GM15510 (cell line): Measurements from ENCODE around the gene PRKAG2.
A peak's percentile ranks its signal among the peaks of the same experiment; 100 is the strongest.

Source experiments
- POLR2A ChIP-seq: IDR thresholded peaks from 3 replicates; pipeline ENCODE4 v1.6.1; 2011; ENCODE audit warnings: borderline replicate concordance; ENCODE audit not compliant: insufficient read length; ENCODE audit errors: extremely low read depth

PRKAG2 gene

DNA sequence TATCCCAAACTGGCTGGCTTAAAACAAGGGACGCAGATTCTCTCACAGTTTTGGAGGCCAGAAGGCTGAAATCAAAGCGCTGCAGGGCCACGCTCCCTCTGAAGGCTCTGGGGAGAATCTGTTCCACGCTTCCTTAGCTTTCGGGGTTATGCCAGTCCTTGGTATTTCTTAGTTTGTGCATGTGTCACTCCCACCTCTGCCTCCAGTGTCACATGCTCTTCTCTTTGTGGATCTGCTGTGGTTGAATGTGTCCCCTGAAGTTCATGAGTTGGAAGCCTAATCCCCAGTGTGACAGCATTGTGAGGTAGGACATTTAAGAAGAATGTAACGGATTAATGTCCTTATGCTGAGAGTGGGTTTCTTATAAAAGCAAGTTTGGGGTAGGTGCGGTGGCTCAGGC is 327.8 kb downstream of the PRKAG2 start:
- no peak for TF ChIP-seq POLR2A

DNA sequence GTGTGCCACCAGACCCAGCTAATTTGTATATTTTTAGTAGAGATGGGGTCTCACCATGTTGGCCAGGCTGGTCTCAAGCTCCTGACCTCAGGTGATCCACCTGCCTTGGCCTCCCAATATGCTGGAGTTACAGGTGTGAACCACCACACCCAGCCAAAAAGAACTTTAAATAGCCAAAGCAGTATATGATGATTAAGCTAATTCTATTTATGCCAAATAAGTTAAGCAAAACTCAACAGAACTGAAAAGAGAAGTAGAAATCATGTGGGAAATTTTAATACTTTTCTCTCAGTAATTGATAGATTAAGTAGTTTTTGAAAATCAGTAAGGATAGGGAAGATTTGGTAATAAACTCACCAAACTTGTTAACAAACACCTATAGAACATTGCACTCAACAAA is 332.7 kb downstream of the PRKAG2 start:
- no peak for TF ChIP-seq POLR2A

DNA sequence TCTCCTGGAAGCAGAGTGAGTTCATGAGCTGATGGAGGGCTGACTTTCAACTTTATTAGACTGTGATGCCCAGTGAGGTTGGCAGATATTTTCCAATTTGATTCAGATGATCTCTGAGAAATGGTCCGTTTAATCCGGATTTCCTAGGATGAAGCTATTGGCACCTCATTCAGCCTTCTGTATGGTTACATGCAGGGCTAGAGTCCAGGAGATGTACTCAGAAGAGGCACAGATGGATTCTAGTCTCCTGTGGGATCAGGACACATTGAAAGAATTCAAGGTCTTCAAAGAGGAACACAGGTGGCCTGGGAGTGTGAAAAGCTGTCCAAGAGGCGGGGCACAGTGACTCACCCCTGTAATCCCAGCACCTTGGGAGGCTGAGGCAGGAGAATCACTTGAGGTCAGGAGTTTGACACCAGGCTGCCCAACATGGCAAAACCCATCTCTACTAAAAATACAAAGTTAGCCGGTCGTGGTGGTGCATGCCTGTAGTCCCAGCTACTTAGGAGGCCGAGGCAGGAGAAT is 334.2 kb downstream of the PRKAG2 start:
- no peak for TF ChIP-seq POLR2A

DNA sequence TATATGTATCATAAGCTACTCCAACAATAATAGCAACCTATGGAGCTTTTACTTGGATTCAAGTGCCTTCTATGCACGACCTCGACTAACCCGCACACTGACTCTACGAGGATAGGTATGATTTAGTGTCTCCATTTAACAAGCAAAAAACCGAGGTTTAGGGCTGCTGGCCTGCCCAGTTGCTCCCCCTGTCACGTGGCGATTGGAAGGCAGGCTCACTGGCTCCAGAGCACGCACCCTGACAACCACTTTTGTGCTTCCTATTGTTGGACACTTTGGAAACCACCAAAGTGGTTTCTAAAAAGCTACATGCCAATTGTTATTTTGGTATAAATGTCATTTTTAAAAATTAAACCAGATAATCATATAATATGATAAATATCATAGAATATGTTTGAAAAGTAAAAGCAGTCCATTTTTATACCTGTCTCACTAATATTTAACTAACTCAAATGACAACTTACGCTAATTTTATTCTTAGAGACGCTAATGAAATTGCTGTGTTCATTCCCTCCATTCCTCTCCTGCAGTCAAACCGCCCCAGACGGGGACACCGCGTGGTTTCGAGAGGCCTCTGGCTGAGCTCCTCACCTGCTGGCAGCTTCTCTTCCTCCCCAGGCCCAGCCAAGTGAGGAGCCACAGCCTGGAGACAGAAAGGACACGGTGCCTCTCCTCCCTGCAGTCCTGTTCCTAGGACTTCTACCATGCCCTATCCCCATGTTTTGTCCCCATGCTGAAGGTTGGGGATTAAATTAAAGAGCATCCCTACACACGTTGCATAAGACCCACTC is 335.0 kb downstream of the PRKAG2 start:
- no peak for TF ChIP-seq POLR2A

DNA sequence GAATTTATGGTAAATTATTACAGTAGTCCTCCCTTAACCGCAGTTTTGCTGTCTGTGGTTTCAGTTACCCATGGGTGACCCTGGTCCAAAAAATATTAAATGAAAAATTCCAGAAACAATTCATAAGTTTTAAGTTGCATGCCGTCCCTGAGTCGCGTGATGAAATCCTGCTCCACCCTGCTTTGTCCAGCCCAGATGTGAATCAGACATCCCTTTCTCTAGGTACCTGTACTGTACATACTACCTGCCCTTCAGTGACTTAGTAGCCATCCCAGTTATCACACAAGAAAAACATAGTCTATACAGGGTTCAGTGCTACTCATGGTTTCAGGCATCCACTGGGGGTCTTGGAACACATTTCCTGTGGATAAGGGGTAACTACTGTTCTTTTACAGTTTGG is 336.8 kb downstream of the PRKAG2 start:
- TF ChIP-seq POLR2A, result no peak

DNA sequence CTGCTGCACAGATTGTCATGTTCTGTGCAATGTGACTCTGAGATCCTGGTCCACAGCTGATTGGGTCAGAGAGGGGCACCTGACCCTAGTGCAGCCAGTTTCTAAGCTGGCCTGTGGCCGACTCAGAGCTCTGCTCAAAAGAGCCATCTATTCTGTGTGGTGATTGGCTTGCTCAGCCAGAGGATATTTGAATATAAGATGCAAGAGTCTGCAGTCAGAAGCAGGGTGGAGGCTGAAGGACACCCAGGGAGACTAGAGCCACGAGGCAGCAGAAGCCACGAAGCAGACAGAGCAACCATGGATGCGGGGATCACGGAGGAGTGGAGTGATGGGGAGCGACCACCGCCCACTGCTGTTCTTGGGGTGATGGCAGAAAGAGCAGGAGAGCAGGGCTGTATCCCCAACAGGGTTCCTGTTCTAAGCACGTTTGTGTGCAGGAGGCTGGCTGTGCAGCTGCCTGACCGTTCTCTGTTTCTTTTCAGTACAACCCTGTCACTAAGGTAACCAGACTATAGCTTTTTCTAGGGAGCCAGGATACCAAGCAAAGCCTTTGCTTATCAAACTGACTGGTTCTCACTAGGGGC is 337.7 kb downstream of the PRKAG2 start:
- TF ChIP-seq POLR2A, result no peak

DNA sequence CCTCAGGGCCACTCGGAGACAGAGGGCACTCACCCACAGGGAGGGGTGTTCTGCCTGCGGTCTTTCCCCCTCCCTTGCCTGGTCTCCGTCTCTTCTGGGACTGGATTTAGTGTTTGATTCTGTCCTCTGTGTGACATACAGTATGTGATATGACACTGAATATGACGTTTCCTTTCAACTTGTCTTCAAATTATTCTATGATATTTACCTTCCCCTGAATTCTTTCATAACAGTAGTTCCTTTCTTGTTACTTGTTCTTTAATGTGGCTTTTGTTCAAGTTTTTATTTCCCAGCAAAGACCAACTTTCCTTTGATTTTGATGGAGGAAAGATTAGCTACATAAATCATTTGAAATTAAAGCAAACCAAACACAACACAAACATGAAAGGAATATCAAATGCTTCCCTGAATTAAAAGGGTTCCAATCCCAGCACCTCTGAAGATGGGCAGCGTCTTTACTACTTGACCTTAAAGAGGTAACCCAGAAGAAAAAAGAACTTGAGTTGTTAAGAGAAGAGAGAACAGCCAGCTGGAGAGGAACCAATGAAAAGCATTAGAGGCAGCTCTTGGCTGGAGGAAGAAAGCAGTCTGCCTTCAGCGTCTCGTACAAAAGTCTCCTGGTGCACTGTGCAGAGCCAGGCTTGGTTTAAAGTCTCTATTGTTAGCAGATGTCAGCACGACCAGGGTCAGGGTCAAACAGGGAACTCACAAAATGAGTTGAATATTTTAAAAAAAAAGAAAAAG is 338.9 kb downstream of the PRKAG2 start:
- TF ChIP-seq POLR2A, result no peak

DNA sequence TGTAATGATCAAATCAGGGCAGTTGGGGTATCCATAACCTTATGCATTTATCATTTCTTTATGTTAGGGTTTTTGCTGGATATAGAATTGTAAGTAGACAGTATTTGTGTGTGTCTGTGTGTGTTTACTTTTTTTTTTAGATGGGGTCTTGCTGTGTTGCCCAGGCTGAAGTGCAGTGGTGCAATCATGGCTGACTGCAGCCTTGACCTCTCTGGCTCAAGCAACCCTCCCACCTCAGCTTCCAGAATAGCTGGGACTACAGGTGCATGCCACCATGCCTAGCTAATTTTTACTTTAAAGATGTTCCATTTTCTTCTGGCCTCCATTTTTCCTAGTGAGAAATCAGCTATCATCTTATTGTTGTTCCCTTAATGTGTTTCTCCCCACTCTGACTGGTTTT is 347.1 kb downstream of the PRKAG2 start:
- TF ChIP-seq POLR2A, result no peak

DNA sequence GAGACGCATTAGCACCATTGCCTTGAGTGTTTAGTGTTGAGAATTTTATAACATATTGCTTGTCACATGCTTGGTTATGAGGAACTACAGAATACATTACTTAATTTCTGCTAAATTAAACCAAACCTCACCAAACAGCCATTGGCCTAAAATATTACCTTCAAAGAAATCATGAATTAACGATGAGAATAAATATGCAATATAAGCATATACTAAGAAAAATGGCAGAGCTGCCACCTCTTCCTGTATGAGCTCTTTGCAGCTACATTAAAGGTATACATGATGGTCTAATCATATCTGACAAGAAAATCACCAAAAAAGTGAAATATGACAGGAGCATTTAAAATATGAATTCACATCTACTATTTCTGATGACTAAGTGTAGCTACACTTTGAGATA is 352.1 kb downstream of the PRKAG2 start:
- TF ChIP-seq POLR2A, result no peak

DNA sequence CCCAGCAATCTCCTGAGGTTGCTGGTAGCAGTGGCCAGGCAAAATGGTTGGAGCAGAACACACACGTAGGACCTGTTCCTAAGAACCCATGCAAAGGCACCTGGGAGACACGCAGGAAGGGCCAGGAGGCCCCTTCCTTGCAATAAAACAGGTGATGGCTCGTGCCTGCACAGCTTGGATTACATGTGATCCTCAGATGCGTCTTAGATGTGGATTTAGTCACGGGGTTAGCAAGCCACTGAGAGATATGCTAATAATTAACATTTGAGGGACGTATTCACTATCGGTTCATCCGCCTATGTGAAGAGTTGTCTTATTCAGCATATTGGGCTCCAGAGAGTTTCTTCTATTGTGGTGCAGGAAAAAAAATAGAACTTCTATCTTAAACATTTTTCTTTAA is 352.6 kb downstream of the PRKAG2 start:
- TF ChIP-seq POLR2A, result no peak

DNA sequence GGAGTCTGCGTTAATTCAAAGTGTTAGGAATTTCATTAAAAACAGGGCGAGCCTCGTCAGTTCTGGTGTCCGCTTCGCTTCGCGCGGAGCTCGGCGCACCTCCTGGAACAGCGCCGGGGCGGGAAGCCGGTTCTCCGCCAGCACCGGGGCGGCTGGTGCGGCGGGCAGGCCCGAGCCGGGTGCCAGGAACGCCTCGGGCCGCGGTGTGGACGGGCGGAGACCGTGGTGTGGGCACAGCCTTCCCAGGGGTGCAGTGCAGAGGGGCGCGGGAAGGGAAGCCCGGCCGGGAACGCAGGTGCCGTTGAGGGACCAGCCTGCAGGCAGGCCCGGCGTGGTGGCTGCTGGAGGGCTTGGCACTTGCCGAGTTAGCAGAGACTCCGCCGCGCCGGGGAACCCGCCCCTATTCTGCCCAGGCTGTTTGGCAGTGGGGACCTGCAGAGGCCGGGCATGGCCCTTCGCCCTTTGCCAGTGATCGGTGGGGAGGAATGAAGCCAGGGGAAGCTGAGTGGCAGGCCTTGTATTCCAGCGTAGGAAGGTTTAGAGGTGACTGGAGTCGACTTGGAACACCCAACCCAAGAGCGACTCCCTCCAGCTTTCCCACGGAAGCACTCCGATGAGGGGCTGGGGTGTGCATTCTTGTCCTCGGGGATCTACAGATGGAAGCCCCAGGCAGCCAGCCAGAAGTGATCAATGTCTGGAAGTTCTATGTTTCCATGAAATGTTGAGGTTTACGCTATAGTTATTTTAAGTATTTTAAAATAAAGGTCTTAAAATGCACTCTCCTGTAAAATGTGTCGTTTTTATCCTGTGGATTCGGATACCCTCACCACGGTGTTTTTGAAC is 356.3 kb downstream of the PRKAG2 start:
- no peak for TF ChIP-seq POLR2A

DNA sequence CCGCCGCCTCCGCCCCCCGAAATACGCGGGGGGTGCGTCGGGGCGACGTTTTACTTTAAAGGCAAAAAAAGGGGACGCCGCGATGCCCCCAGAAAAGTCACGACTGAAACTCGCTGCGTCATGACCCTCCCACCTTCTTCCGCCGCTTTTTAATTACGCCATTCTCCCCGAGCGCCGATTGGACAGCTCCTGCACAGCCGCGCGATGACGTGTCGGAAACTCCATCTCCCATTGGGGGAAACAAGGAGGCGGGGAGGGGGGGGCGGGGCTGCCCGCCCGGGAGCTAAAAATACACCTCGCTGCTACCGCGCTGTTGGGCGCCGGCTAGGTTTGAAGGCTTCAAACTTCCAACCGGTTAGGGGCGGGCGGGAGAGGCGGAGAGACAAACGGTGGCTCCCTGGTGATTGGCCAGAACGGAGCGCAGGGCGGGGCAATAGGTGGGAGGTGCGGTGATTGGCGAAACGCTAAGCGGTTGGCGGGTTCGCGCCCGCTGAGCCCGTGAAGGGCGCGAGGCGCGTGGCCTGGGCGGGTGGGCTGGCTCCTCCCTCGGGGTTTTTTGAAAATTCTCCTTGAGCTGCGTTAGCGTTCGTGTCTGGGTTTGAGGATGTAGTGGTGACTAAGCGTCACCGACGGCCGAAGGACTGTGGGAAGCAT is 357.0 kb downstream of the PRKAG2 start, which contains the start of gene RHEB:
Gene RHEB (minus strand): TSS at position 131 of the 654 bp plus-strand sequence. CDS start 384 bp downstream, outside the sequence.
- TF ChIP-seq POLR2A, result peak; percentile 43

DNA sequence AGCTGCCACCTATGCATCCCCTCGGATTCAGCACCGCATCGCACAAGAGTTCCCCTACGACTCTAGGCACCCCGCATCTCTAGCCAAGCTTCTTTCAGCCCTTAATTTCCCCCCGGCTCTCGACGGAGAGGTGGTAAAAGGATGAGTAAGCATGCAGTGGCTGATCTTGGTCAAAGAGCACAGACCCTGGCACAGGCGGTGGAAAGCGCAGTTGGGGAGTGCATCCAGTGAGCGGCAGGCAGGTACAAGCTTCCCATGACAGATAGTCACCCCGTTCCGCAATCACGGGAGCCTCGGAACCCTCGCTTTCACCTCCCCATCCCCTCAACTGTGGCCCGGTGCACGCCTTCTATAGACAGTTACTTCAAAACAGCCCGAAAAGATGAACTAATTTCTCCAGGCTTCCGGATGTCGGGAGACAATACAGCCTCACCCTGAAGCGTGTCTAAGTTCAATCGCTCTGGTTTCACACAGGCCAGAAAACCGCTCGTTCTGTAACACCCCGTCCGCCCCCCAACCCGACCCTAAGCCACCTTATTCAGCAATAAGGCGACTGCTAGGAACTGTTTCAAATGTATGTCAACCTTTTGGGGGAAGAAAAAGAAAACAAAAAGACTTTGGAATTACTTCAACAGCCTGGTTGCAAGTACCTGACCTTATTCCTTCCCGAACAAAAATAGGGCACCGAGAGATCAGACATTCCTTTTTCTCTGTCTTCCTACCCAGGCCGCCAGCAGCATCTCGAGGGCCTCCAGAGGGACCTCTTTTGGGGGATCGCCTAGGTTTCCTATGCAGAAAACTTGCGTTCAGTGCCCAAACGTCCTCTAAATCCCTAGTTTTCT is 358.6 kb downstream of the PRKAG2 start:
- no peak for TF ChIP-seq POLR2A
